HG03108 (cell line): ENCODE measurements around the gene ROPN1B.

ENCODE experiments used
- ATAC-seq: cut with Tn5 transposase; IDR thresholded peaks from one replicate; pipeline ENCODE4 v1.9.1; 2021; ENCODE audit warnings: moderate library complexity; ENCODE audit not compliant: unreplicated experiment

Gene ROPN1B

GRCh38 chr3:126026761-126027160, 57.8 kb downstream of the ROPN1B start:
- ATAC-seq: no peak

- ATAC-seq: no peak
Observed at GRCh38 chr3:126028096-126028495, 59.1 kb downstream of the ROPN1B start.

- ATAC-seq: no peak
Observed at GRCh38 chr3:126029241-126029640, 60.3 kb downstream of the ROPN1B start.

- no peak for ATAC-seq
Observed at GRCh38 chr3:126030455-126030854, 61.5 kb downstream of the ROPN1B start.

- no peak for ATAC-seq
Observed at GRCh38 chr3:126031981-126032471, 63.0 kb downstream of the ROPN1B start.
